SJSA1 (cell line): ENCODE results near the gene RPL22L1. TPM values are rescaled to one million over a fixed set of nuclear protein-coding genes. Genes with fewer than 3 reads are reported as not detected.

Experiments
- DNase-seq, 2 experiments: peaks; one replicate each; pipeline ENCODE4 v3.0.0-alpha.2; 2015 to 2020; ENCODE audit warnings: low spot score in 2 of 2, low read depth in 1 of 2
- H3K27ac ChIP-seq: fragments of 250-450 bp; sonication (Bioruptor Pico); 2 replicates; pipeline ENCODE4 v1.5.1; 2020; ENCODE audit warnings: mild to moderate bottlenecking, moderate library complexity
- H3K27me3 ChIP-seq: fragments of 250-450 bp; sonication (Bioruptor Pico); replicated peaks from 2 replicates; pipeline ENCODE4 v1.5.1; 2020; ENCODE audit warnings: mild to moderate bottlenecking, moderate library complexity
- H3K36me3 ChIP-seq: fragments of 250-450 bp; sonication (Bioruptor Pico); 2 replicates; pipeline ENCODE4 v1.5.1; 2020; ENCODE audit warnings: mild to moderate bottlenecking
- H3K4me1 ChIP-seq: fragments of 250-450 bp; sonication (Bioruptor Pico); replicated peaks from 2 replicates; pipeline ENCODE4 v1.6.1; 2021; ENCODE audit warnings: mild to moderate bottlenecking
- H3K4me3 ChIP-seq: fragments of 250-450 bp; sonication (Bioruptor Pico); 2 replicates; pipeline ENCODE4 v1.5.1; 2020; ENCODE audit warnings: mild to moderate bottlenecking
- H3K9me3 ChIP-seq: fragments of 250-450 bp; sonication (Bioruptor Pico); replicated peaks from 2 replicates; pipeline ENCODE4 v1.5.1; 2020; ENCODE audit warnings: mild to moderate bottlenecking
- total RNA-seq: library from RNA; depleted of rRNA; stranded (reverse); fragments of >200 nt; shearing (Covaris generic); gene quantifications from 2 replicates; pipeline ENCODE4 v1.2.3, GENCODE V29; 2014; rRNA removed

The RPL22L1 gene
- 5.4 and 38.9 TPM in 2 replicates for total RNA-seq

DNA sequence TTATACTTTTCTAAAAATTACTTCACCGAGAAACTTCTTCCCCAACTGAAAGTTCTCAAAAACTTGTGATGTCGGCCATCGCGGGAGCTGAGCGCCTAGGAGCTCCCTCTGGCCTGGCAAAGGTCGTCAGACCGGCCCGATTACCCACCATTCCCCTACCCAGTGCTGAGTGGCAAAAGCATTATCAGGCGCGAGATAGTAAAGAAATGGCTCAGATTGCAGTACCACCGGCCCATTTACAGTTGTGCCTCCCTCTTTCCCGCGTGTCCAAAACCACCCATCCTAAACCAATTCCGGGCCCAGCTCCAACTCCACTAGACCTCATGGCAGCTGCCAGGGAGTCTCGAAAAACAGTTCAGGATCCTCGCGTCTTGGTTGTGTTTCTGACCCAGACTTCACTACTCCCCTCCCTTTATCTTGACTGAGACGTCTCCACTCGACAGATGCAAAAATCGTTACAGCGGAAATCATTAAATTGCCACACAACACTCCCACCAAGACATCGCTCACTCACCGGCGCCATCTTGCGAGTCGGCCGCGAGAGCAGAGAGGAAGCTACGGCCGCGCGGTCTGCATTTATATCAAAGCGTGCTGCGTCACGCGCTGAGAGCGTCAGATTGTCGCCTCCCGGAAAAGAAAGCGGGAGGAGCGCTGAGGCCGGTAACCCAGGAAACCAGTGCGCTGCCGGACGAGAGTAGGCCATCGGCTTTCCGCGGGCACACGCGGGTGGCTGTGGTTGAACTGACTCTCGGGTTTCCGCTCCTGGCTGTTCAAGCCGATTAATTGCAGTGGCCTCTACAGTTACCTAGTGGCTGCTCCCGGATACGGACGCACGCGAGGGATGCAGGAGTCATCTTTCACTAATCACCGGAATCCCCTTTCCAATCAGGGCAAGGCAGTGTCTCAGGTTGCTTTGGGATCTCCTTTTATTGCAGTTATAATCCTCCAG, at the start of gene RPL22L1:
Gene RPL22L1, minus strand, starts transcription at position 551 of the 949 bp plus-strand sequence. Its CDS starts 28 bp downstream, at position 523.
- H3K27me3 ChIP-seq = no peaks in the 10 kb centered on the region
- no peaks in the 10 kb centered on the region for H3K9me3 ChIP-seq
- peaks cover 41% of the 10 kb centered on the region for H3K36me3 ChIP-seq
- peaks cover 15% of the 10 kb centered on the region; the same call in 1 of the 2 replicates for H3K4me1 ChIP-seq
- peak within 1 kb of the TSS; percentile 79 for H3K27ac ChIP-seq
- peak; percentile 92 to 93 for DNase-seq
- H3K4me3 ChIP-seq = peak within 1 kb of the TSS; percentile 51

DNA sequence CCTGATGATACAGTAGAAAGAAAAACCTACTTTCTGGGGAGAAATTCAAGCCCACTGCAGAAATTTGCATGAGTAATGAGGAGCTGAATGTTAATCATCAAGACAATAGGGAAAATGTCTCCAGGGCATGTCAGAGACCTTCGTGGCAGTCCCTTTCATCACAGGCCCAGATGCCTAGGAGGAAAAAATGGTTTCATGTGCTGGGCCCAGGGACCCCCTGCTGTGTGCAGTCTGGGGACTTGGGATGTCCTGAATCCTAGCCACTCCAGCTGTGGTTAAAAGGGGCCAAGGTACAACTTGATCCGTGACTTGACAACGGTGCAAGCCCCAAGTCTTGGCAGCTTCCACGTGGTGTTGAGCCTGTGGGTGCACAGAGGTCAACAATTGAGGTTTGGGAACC, 48.7 kb upstream of the RPL22L1 start:
- H3K9me3 ChIP-seq = 0 out of 2 replicates have a peak, but pooled peaks cover 3% of the 10 kb centered on the region
- no peak overlapping the region for H3K4me3 ChIP-seq
- no peak for DNase-seq
- H3K4me1 ChIP-seq = no peaks in the 10 kb centered on the region
- no peak overlapping the region for H3K27ac ChIP-seq
- H3K27me3 ChIP-seq = no peaks in the 10 kb centered on the region
- H3K36me3 ChIP-seq = no peaks in the 10 kb centered on the region

DNA sequence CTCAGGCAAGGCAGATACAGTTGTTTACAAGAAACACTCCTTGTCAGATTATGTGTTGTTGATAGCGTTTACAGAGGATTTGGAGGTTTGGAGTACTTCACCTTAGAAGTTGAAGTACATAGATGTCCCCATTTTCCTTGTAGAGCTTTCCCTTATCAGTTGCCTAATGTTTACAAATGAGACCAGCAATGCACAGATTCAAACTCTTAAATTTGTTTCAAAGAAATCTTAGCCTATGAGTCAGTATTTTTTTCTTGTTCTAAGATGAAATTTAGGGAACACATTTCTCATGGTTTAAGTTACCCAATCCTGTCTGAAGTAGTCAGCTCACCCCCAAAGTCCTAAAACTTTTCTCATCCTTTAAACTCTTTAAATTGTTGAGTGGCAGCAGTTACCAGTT, 44.7 kb upstream of the RPL22L1 start:
- no peaks in the 10 kb centered on the region for H3K4me1 ChIP-seq
- H3K9me3 ChIP-seq = peaks cover 6% of the 10 kb centered on the region; the same call in 1 of the 2 replicates
- H3K27me3 ChIP-seq = no peaks in the 10 kb centered on the region
- no peak for DNase-seq
- no peak overlapping the region for H3K4me3 ChIP-seq
- H3K27ac ChIP-seq = no peak overlapping the region
- no peaks in the 10 kb centered on the region for H3K36me3 ChIP-seq

DNA sequence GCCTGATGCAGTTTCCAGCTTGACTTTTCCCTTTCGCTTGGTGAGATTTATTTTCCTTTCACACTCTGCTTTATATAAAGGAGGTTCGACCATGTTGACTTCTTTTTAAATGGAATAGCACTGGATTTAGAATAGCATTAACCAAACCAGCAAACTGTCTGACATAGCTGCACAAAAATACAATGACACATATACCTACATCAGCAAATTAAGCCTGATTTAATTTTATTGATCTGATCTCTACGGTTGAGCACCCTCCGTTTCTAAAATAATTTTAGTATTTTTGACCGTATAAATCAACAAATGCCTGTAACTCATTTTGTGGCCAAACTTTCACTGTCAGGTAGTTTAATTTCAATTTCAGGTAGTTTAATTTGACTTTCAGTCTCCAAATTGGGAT, 44.2 kb upstream of the RPL22L1 start:
- no peaks in the 10 kb centered on the region for H3K36me3 ChIP-seq
- no peak for DNase-seq
- H3K27me3 ChIP-seq = no peaks in the 10 kb centered on the region
- H3K4me3 ChIP-seq = no peak overlapping the region
- no peaks in the 10 kb centered on the region for H3K4me1 ChIP-seq
- H3K9me3 ChIP-seq = peaks cover 8% of the 10 kb centered on the region; the same call in 1 of the 2 replicates
- no peak overlapping the region for H3K27ac ChIP-seq

DNA sequence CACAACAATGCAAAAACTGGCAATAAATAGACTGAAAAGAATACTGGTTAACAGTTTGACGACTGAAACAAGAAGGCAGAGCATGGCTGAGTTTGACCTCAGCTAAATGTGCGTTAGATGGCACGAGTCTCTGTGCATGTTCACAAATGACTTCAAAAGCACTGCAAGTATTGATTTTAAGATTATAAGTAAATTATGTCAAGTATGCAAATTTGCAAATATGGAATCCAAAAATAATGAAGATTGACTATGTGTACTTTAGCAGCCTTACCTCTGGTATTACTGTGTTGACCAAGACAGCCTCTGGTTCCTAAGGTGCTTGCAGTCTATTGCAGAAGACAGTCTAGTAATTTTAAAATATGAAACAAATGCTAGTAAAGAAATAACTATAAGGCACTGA, 41.1 kb upstream of the RPL22L1 start:
- no peak overlapping the region for H3K4me3 ChIP-seq
- no peaks in the 10 kb centered on the region for H3K27me3 ChIP-seq
- no peak overlapping the region for H3K27ac ChIP-seq
- peaks cover 9% of the 10 kb centered on the region for H3K4me1 ChIP-seq
- H3K36me3 ChIP-seq = no peaks in the 10 kb centered on the region; the same call in 1 of the 2 replicates
- no peak for DNase-seq
- peaks cover 15% of the 10 kb centered on the region for H3K9me3 ChIP-seq

DNA sequence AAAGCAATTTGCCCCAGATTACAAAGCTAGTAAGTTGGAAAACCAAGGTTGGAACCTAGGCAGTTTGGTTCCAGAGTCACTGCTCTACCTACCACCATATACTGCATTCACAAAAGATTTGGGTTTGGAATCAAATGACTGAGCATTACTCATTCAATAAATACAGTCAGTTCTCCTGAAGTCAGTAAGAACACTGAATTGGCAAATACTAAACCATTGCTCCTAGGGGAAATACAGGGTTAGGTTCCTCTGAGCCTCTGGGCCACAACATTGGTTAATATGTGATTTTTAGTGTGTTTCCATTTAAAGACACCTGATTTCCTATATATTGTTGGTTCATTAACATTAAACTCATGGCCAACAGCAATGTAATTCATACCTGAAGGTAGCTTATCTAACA, 40.5 kb upstream of the RPL22L1 start:
- Histone ChIP-seq H3K27me3 (no peaks in the 10 kb centered on the region), H3K4me3 (no peak overlapping the region), H3K4me1 (peaks cover 9% of the 10 kb centered on the region), H3K36me3 (no peaks in the 10 kb centered on the region; the same call in 1 of the 2 replicates), H3K9me3 (peaks cover 15% of the 10 kb centered on the region), H3K27ac (no peak overlapping the region)
- no peak for DNase-seq

DNA sequence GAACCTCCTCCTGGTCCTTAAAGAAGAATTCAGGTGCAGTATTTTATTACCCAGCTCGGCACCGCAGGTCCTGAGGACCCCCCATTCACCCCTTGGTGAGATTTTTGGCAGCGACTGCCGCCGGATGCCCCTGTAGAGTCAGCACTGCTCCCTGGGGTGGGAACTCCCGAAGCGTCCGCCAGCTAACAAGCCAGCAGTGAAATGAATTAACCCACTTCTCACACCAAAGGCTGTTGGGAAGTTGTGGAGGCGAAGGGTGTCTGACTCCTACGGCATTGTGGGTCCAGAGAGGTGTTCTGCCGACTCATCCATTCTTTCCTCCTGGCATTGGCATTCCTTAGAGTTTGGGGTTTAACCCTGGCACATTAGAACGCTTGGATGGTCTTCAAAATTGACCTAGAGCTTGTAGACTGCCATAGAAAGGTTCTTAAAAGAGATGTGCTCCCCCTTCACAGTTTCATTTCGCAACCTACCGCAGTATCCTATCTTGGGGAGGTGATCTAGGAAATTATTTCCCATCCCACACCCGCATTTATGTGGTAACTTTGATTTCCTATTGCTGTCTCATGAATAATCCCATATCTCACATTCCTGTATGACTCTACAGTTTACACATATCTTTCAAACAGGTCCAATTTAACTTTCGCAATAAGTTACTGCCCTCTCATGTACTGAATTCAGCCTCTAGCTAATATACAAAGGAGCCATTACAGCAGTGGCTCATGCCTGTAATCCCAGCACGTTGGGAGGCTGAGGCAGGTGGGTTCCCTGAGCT, 39.3 kb upstream of the RPL22L1 start:
- no peaks in the 10 kb centered on the region for H3K27me3 ChIP-seq
- no peaks in the 10 kb centered on the region; the same call in 1 of the 2 replicates for H3K36me3 ChIP-seq
- H3K27ac ChIP-seq = no peak overlapping the region
- H3K9me3 ChIP-seq = peaks cover 15% of the 10 kb centered on the region
- no peak overlapping the region for H3K4me3 ChIP-seq
- DNase-seq = no peak
- peaks cover 9% of the 10 kb centered on the region for H3K4me1 ChIP-seq

DNA sequence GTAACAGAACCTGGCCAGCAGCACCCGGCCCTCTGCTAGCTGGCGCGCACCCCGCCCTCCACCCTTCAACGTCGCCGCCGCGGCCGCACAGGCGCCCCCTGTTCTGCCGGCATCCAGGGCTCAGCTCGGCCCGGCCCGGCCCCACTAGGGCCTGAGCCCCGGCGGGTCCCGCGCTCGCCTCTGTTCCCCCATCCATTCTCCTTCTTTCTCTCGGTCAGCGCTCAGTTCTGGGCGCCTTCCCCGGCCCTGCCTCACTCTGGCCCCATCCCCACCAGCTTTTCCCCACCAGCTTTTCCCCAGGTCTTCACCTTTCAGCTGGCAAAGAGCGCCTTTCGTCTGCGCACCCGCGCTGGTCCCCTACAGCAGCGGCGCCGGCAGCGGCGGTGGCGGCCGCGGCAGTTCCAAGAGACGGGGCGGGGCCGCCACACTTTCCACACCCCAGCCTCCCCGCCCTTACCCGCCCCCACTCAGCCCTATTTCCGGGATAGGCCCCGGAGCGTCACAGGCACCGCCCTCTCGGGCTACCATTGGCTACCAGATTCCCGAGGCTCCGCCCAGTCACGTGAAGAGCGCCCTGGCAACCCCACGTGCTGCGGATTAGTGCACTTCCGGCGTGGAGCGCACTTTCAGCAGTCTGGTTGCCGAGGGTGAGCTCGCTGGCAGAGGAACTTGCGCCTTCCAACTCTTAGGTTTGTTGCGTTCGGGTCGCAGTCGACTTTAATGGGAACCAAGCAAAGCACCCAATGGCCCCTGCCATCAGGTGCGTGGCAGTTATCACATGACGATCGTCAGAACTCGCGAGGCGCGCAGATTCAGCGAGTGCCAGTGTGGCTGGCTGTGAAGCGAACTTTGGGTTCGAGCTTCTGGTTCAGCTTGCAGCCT, 38.5 kb upstream of the RPL22L1 start, which contains the start of gene EIF5A2:
Gene EIF5A2, minus strand, starts transcription at position 403 of the 882 bp plus-strand sequence. CDS start 831 bp downstream, outside the sequence.
- peak; percentile 74 to 93 for DNase-seq
- Histone ChIP-seq H3K27me3 (no peaks in the 10 kb centered on the region), H3K4me1 (peaks cover 9% of the 10 kb centered on the region), H3K9me3 (peaks cover 15% of the 10 kb centered on the region), H3K4me3 (peak within 1 kb of the TSS; percentile 62), H3K27ac (peak within 1 kb of the TSS; percentile 22; the same call in 1 of the 2 replicates), H3K36me3 (no peaks in the 10 kb centered on the region; the same call in 1 of the 2 replicates)

DNA sequence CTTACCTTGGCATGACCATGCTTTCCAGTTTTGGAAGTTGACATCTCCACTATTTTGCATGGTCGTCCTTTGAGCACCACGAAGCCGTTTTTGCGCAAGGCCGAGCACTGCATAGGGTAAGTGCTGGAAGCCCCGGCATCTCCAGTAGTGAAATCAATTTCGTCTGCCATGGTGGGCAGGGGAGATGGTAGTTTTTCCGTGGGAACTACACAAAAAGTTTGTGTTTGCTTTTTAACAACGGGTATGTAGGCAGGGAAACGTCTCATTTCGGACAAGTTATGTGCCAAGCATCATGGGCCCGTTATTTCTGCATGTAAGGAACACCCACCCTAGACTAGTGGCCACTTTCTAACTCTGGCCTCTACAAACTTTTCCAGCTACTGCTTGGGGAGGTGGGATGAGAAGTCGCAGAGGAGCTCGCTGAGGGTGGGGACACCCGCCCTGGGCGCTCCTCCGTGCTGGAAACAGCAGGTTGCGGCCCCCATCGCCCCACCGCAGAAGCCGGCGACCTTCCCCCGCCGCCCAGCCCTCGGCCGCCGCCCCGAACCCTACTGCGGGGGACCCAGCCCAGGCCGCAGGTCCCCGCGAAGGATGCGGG, 37.7 kb upstream of the RPL22L1 start:
- Histone ChIP-seq H3K27me3 (no peaks in the 10 kb centered on the region), H3K4me1 (peaks cover 9% of the 10 kb centered on the region), H3K36me3 (no peaks in the 10 kb centered on the region; the same call in 1 of the 2 replicates), H3K4me3 (peak overlapping the region; percentile 62), H3K27ac (no peak overlapping the region), H3K9me3 (peaks cover 15% of the 10 kb centered on the region)
- peak in 1 of 2 experiments; percentile 23 for DNase-seq

DNA sequence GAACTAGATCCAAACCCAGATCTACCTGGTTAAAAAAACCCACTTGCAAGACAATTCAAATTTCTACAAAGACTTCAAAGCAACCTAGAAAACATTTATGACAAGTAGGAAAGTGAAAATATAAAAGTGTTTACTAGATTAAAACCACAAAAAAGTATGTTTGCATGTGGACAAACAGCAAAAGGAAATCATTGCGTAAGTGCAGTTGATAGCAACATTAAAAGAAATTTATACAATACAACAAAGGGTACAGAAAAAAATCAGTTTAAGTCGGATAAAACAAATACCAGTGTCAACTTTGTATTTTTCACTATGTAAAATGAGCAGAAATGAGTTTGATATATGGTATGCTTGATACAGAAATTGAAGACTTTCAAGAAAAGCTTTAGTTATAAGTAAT, 35.9 kb upstream of the RPL22L1 start:
- DNase-seq = no peak
- H3K4me3 ChIP-seq = no peak overlapping the region

DNA sequence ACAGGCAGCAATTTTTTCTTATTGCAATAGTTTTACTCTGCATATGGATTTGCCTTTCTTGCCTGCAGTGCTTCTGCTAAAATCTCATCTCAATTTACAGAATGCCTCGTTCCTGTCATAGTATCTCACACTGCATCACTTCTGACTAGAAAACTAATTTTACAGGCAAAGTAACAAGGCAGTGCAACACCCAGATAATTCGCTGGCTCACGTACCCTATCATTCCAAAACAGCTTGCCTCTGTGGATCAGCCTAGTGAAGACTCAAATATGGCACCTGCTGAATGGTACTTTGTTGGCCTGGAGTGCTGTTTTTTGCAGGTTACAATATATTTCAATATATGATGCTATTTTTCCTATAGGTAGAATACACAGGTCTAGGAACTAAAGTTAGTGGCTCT, 33.1 kb upstream of the RPL22L1 start:
- Histone ChIP-seq H3K27ac (no peak overlapping the region), H3K4me1 (peaks cover 5% of the 10 kb centered on the region; the same call in 1 of the 2 replicates), H3K36me3 (no peaks in the 10 kb centered on the region), H3K27me3 (no peaks in the 10 kb centered on the region), H3K4me3 (no peak overlapping the region), H3K9me3 (no peaks in the 10 kb centered on the region)
- DNase-seq = no peak

More for the DNA sequence above, 35.9 kb upstream of the RPL22L1 start:
- Histone ChIP-seq H3K27ac (no peak overlapping the region), H3K27me3 (no peaks in the 10 kb centered on the region), H3K36me3 (no peaks in the 10 kb centered on the region; the same call in 1 of the 2 replicates), H3K9me3 (peaks cover 11% of the 10 kb centered on the region), H3K4me1 (peaks cover 9% of the 10 kb centered on the region)

DNA sequence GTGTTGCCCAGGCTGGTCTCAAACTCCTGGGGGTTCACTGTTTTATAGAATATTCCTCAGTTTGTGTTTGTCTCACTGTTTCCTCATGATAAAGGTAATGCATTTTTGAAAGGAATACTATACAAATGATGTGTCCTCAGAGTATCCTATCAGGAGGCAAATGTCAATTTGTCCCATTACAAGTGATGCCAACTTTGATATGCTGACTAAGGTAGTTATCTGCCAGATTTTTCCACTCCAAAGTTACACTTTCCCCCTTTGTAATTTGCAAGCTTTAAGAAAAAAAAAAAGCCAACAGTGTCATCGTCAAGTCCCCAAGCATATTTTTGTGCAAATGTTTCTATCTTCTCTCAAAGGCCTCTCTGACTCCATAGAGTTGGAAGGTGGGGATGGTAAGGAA, 29.5 kb upstream of the RPL22L1 start:
- no peaks in the 10 kb centered on the region for H3K4me1 ChIP-seq
- DNase-seq = no peak
- no peaks in the 10 kb centered on the region for H3K36me3 ChIP-seq
- no peaks in the 10 kb centered on the region for H3K9me3 ChIP-seq
- H3K27ac ChIP-seq = no peak overlapping the region
- no peaks in the 10 kb centered on the region for H3K27me3 ChIP-seq
- H3K4me3 ChIP-seq = no peak overlapping the region
